NT2/D1 (cell line): ENCODE measurements around the gene HERPUD1.

Experiments used
- SUZ12 ChIP-seq: IDR thresholded peaks from 2 replicates; pipeline ENCODE4 v1.6.1; 2011; ENCODE audit not compliant: insufficient read length, insufficient read depth; ENCODE audit errors: extremely low read depth
- YY1 ChIP-seq: IDR thresholded peaks from 2 replicates; pipeline ENCODE4 v1.6.1; 2011; ENCODE audit not compliant: insufficient read length, insufficient read depth
- ZNF274 ChIP-seq: IDR thresholded peaks from 2 replicates; pipeline ENCODE4 v1.6.1; 2011; ENCODE audit warnings: mild to moderate bottlenecking, low read depth, low read length

GRCh38 chr16:56980201-56980535, 48.2 kb downstream of the HERPUD1 start:
- TF ChIP-seq SUZ12 (no peak), ZNF274 (no peak), YY1 (no peak)
